GM18907 (cell line): ENCODE measurements around the gene ARID3A.

Experiments used
- ATAC-seq: cut with Tn5 transposase; IDR thresholded peaks from one replicate; pipeline ENCODE4 v1.9.1; 2021; ENCODE audit warnings: mild to moderate bottlenecking, moderate library complexity; ENCODE audit not compliant: unreplicated experiment

ARID3A gene

GRCh38 chr19:929203-929890 is 3.5 kb downstream of the ARID3A start:
- no peak for ATAC-seq

DNA sequence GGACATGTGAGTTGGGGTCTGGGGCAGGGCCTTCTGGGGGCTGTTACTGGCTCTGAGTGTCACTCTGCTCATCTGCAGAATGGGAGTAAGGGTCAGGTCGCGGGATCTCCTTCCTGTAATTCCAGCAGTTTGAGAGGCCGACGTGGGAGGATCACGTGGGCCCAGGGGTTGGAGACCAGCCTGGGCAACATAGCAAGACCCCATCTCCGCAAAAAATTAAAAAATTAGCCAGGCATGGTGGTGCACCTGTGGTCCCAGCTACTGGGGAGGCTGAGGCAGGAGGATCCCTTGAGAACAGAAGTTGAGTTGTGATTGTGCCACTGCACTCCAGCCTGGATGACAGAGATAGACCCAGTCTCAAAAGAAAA is 4.0 kb downstream of the ARID3A start:
- no peak for ATAC-seq

DNA sequence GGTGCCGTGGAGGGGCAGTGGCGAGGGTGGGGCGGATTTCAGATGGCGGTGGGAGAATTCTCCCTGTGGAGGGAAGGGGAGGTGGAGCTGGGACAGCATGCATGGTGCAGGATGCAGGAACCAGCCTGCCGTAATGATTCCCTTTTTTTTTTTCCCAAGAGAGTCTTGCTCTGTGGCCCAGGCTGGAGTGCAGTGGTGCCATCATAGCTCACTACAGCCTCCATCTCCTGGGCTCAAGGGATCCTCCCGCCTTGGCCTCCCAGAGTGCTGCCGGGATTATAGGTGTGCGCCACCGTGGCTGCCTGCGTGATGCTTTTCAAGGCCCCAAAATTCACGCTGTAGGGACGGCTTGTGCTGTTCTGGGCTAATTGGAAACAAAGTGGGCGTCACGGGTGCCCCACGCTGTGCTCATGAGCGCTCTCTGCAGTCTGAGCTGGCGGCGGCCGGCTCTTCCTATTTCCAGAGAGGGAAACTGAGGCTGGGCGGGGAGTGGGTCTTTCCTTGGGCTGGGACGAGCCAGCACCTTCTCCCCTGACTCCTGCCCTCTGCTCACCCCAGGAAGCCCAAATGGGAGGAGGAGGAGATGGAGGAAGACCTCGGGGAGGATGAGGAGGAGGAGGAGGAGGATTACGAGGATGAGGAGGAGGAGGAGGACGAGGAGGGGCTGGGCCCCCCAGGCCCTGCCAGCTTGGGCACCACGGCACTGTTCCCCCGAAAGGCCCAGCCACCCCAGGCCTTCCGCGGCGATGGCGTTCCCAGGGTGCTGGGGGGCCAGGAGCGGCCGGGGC is 6.2 kb downstream of the ARID3A start:
- ATAC-seq = no peak

DNA sequence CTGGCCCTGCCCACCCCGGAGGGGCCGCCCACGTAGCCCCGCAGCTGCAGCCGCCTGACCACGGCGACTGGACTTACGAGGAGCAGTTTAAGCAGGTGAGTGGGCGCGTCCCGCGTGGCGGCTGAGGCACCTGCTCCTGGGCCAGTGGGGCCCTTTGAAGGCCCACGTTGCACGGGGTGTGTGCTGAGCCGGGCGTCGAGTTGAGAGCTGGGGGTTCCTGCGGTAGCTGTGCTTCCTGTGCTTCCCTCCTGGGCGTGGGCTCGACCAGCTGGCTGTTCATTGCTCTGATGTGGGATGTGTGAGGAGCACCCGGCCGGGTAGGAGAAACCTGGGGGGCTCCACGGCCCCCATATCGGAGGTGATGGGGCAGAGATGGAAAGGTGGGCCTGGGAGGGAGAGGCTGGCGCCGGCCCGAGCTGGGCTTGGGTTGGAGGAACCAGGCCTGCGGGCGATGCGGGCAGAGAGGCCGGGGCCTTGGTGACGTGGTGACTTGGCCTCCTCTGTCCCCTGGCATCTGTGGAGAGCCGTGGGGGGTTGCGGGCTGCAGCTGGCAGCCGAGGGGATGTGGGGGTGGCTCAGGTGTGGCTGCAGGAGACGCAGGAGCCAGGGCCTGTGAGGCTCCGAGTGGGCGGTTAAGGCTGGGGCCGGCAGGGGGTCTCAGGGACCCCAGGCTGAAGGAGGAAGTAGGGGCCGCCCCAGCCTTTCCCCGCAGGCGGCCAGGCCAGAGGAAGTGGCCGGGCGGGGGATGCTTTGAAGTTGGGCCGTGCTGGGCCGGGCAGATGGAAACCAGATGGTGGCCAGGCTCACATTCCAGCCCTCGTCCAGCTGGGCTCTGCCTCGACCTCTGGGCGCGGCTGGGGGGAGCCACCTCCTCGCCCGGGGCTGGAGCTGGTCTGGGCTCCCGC is 7.1 kb downstream of the ARID3A start:
- ATAC-seq = no peak

DNA sequence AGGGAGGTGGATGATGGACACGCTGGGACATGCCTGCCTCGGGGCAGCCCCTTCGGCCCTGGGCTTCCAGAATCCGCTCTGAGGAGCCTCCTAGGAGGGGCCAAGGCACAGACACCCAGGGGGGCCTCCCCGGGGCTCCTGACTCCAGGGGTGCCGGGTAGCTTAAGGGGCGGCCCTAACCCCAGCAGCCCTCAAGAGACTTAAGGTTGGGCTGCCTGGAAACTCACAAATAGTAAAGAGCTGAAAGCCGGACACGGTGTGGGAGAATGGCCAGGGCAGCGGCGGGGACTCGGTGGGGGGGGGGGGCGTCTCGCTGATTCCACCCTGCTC is 7.7 kb downstream of the ARID3A start:
- ATAC-seq = no peak

DNA sequence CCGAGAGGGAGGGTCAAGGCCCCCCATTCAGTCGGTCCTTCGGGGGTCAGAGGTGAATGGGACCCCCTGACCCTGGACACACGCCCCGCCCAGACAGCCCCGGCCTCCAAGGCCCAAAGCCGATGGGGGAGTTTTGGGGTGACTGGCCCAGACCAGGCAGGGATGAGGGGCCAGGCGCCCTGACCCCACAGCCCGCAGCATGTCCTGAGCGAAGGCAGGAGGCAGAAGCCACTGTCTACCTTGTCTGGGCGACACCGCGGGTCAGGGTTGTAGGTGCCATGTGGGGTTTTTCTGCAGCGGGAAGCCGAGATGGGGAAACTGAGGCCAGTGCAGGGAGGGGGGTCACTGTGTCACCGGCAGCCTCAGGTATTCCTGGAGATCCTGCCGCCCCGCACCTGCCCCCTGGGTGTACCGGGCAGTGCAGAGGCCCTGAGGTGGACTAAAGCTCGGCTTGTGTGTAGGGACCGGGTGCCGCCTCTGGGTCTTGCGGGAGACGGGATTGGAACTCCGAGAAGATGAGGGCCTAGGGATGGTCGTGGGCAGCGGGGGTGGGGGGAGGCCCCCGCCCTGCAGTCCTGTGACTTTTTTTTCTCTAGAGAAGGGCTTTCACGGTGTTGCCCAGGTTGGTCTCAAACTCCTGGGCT is 8.5 kb downstream of the ARID3A start:
- ATAC-seq = no peak

- no peak for ATAC-seq
Observed at GRCh38 chr19:934865-935479, 9.1 kb downstream of the ARID3A start.

DNA sequence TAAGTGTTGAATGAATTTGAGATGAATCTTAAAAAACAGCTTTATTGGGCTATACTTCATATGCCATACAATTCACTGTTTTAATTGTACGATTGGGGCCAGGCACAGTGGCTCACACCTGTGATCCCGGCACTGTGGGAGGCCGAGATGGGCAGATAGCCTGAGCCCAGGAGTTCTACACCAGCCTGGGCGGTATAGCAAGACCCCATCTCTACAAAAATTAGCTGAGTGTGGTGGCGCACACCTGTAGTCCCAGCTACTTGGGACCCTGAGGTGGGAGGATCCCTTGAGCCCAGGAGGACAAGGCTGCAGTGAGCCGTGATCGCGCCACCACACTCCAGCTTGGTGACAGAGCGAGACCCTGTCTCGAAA is 10.3 kb downstream of the ARID3A start:
- no peak for ATAC-seq

DNA sequence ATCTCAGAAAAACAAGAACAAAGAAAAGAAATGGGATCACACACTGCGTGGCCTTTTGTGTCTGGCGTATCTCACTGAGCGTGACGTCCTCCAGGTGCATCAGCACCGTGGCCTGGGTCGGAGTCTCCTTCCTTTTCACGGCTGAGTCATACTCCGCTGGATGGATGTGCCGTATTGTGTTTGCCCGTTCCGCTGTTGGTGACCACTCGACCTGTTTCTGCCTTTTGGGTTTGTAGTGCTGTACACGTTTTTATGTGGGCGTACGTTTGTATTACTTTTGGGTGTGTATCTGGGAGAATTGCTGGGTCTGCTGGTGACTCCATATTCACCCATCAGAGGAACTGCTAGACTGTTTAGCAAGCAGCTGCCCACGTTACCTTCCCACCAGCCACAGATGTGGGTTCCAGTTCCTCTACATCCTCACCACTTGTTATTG is 11.4 kb downstream of the ARID3A start:
- ATAC-seq = no peak

GRCh38 chr19:938233-938923 is 12.5 kb downstream of the ARID3A start:
- ATAC-seq = no peak

DNA sequence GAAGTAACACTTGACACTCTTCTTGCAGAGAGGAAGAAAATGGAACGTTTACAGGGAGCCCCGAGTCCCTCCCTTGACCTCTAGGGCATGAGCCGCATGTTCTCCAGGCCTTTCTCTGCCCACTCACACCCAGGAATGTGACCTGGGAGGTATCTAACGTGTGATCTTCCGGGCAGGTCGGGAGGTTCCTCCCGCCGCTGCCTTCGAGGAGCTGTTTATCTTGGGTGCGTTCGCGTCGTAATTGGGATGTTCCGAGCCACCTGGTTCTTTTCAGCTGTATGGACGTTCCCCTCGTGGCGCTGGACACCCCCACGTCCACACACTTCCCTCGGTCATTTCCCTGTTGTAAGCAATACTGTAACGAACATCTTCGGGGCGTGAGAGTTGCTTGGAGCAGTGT is 13.6 kb downstream of the ARID3A start:
- ATAC-seq = no peak

- ATAC-seq = no peak
Observed at GRCh38 chr19:939922-940321, 14.1 kb downstream of the ARID3A start.

GRCh38 chr19:940591-941291 is 14.9 kb downstream of the ARID3A start:
- peak; percentile 37 for ATAC-seq

DNA sequence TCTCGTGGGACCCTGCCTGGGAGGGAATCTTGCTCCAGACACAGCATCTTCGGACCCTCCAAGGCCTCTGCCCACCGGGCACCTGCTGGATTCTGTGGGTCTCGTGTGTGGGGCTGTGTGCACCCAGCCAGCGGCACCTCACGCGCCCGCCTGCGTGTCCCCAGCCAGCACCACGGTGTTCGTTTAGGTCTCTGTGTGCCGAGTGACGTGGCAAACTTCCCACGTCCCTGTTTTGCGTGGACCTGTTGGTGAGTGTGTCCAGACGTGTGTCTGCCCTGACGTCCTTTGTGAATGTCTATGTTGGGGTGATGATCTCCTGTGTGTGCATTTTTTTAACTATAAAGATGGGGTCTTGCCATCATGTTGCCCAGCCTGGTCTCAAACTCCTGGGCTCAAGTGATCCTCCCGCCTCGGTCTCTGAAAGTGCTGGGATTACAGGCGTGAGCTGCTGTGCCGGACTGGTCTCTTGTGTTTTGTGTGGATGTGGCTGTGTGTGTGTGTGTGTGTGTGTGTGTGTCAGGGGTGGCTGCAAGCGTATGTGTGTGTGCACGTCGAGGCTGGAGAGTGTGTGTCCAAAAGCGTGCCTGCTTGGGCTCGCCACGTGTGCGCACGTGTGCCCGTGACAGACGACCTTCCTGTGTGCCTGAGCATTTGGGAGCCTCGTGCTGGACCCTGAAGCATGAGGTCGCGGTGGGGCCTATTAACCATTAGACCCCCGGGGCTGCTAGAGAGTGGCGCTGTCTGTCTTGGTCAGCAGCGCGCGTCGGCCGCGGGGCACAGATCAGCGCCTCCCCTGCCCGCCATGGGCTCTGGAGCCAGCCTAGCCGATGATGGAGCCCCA is 15.7 kb downstream of the ARID3A start:
- ATAC-seq = no peak

GRCh38 chr19:942133-942645 is 16.4 kb downstream of the ARID3A start:
- no peak for ATAC-seq

- ATAC-seq = no peak
Observed at GRCh38 chr19:943551-944170, 17.8 kb downstream of the ARID3A start.

GRCh38 chr19:944171-944567 is 18.3 kb downstream of the ARID3A start:
- no peak for ATAC-seq

DNA sequence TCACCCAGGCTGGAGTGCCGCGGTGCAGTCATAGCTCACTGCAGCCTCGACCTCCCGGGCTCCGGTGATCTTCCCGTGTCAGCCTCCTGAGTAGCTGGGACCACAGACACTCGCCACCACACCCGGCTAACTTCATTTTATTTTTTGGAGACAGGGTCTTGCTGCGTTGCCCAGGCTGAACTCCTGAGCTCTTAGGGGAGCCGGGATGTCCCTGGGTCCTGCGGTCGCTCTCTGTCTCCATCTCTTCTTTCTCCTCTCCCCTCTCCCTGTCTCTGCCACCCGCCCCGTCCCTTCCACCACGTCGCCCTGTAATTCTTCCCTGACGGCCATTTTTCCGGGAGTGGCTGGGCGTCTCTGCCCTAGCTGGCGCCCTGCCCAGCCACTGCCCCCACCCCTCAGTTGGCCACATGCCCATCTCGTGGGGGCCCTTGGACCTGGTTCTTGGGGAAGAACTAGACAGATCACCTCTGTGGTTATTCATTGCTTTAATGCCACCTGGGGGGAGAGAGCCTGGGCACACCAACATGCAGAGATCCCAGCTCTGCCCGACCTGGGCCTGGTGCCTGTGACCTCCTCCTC is 18.9 kb downstream of the ARID3A start:
- no peak for ATAC-seq
